HG03354 (cell line): ENCODE results near the gene LAMB4.
"Not testable (repeated sequence)": the region's sequence is repeated elsewhere in the genome, so short reads cannot be mapped to it uniquely, and the experiment has no call there.

ENCODE experiments used
- ATAC-seq: cut with Tn5 transposase; IDR thresholded peaks from one replicate; pipeline ENCODE4 v1.9.1; 2021; ENCODE audit warnings: mild to moderate bottlenecking; ENCODE audit not compliant: unreplicated experiment, poor library complexity, severe bottlenecking

Gene LAMB4

DNA sequence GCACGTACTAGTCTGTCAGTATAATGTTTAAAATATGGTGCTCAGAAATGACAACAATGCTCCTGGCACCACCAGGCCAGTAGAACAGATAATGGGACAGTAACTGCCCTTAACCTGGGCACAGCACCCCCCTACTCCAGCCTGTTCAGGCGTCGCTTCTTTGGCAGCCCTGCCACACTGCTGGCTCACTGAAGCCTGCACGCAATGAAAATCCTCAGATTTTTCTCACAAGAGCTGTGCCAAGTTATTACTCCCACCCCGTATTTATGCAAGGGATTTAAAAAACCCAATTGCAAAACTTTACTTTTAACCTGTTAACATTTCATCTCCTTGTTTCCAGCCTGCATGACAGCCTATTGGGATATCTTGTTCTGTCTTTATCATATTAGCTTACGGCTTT lies 70.6 kb downstream of the LAMB4 start:
- no peak for ATAC-seq

GRCh38 chr7:108057951-108058481 lies 72.1 kb downstream of the LAMB4 start:
- no peak for ATAC-seq

DNA sequence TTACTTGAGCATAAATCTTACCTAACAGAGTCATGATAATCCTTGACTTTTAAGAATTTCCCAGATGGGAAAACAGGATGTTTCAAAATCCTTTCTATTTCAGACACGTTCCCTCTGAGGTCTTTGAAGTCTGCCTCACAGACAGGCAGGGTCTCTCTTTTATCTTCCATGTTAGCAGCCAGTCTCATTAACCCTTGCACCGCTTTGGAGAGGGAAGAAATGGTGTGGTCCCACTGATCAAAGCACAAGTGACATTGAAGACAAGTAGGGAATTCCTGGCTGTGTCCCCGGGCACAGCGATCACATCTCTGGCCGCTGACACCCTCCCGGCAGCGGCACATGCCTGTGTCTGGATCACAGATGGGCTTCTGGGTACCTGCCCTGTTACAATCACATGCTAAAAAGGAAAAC lies 74.5 kb downstream of the LAMB4 start:
- ATAC-seq, result no peak

GRCh38 chr7:108054537-108054936 lies 75.6 kb downstream of the LAMB4 start:
- ATAC-seq, result no peak

GRCh38 chr7:108053250-108053649 lies 76.9 kb downstream of the LAMB4 start:
- ATAC-seq, result no peak

DNA sequence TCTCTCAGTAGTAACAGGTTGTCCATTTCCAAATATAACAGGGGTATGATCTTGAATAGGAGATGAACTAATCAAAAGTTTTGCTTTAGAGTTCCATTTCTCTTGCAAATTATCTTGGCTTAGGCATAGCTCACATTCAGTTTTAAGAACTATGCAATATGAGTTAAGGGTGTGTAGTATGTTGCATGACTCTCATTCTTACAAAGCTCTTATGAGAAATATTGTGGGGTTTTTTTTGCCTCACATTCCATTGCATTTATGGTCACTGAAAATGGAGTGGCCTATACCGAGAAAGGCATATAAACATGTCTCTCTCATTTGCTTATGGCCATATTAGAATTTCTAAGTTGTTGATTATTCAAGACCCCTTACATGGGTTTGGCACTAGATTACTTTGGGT lies 78.7 kb downstream of the LAMB4 start:
- no peak for ATAC-seq

DNA sequence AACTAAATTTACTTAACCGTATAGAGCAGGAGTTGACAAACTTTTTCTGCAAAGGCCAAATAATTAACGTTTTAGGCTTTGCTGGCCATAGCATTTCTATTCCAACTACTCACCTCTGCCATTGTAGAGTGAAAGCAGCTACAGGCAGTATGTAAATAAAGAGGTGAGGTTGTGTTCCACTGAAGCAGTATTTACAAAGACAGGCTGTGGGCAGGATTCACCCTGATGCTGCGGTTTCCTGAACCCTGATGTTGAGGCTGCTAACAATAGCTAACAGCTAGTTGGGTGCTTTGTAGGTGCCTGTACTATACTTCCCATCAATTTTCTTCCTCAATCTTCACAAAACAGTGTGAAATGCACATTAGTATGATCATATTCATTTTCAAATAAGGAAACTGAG lies 80.2 kb downstream of the LAMB4 start:
- no peak for ATAC-seq

GRCh38 chr7:108048422-108048821 lies 81.7 kb downstream of the LAMB4 start:
- ATAC-seq, result no peak

GRCh38 chr7:108046952-108047506 lies 83.1 kb downstream of the LAMB4 start:
- ATAC-seq, result no peak

GRCh38 chr7:108045669-108046068 lies 84.5 kb downstream of the LAMB4 start:
- no peak for ATAC-seq

GRCh38 chr7:108045154-108045553 lies 85.0 kb downstream of the LAMB4 start:
- no peak for ATAC-seq

DNA sequence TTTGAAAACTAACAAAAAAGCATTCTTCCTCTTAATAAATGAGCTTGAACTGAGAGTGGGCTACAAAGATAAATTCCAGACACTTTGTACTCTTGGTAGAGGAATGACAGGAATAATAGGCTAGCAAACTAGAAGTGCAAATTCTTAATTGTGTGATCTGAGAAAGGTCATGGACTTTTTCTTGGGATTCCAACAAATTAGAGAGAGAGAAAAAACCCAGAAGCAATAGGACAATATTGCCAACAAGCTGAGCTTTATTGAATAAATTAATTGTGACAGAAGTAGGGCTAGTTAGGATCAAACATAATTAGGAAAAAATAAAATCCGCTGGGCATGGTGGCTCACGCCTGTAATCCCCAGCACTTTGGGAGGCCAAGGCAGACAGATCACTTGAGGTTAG lies 85.8 kb downstream of the LAMB4 start:
- no peak for ATAC-seq

GRCh38 chr7:108038986-108039385 lies 91.2 kb downstream of the LAMB4 start:
- ATAC-seq, result no peak

GRCh38 chr7:108037741-108038140 lies 92.4 kb downstream of the LAMB4 start:
- ATAC-seq, result no peak

DNA sequence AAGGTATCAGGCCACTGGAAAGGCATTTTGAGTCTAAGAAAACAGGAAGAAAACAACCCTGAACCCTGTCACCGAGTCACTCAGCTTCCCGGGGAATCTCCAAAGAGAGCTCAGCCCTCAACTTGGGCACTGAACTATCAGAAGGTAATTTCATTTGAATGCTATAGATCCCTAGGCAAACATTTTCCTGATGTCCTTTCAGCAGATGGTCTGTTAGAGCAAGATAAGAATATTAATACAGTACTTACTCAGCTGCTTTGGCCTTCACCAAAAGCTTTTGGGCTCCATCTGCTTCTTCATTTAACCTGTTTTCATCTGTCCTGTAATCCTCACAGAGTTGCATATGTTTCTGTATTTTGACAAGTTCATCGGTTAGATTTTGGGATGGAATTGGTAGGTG lies 93.0 kb downstream of the LAMB4 start:
- no peak for ATAC-seq

DNA sequence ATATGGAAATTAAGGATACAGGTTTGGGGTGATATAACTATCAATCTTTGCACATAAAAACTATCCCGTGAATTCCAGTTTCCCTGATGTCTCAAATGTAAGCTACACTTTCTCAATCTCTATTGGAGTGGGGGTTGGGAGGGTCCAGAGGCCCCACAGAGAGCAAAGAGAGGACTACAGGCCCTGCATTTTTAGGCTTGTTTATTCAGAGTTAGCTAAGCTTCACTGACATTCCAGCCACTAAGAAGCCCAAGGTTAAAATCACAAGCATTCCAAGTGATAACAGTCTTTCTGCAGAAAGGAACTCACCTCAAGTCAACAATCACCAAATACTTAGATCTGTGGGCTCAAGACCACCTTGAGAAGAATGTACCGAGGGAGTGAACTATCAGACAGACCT lies 95.6 kb downstream of the LAMB4 start:
- ATAC-seq, result no peak

DNA sequence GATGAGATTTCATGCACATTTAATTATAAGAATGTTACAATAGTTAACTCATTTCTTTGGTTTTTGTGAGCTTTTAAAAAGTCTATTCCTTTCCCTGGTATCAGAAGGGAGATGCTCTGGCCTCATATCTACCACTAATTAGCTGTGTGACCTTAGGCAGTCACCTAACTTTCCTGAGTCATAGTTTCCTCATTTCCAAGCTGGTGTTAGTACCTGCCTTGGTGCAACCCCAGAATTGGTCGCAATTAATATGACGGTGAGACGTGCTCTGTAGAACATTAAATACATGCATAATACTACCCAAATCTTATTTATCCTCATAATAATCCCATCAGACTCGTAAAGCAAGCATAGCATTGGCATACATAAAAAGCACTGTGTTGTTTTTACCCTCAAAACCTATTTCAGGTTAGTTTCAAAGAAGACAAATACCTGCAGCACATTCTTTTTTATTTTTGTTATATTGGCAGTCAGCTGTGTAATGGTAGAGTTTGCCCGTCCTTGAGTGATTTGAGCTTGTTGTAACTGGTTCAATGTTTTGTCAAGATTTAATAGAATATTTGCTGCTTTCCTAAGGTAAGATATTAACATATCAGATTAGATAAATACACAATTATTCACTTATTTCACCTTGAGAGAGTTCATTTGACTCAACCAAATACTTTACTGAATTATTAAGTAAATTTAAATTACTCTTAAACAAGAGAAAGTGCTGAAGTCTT lies 96.2 kb downstream of the LAMB4 start:
- ATAC-seq, result no peak

GRCh38 chr7:108033309-108033708 lies 96.9 kb downstream of the LAMB4 start:
- not testable (repeated sequence) for ATAC-seq

- no peak for ATAC-seq
Observed at GRCh38 chr7:108030516-108030915, 99.6 kb downstream of the LAMB4 start.

DNA sequence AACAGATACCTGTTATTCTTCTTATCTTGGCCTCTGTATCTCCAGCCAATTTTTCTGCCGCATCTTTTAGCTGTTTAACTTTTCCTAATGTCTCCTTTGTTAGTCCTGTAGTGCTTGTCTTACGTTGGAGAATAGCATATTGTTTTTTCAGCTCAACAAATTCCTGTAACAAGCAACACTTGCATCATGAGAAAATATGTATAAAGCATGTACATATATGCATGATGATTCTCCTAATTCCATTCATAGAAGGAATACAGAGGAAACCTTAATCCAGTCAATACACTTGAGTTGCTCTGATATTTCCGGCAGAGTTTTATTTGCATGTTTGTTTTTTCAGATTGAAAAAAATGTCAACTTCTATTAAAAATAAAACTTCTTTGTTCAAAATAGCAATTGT lies 101.1 kb downstream of the LAMB4 start:
- no peak for ATAC-seq

DNA sequence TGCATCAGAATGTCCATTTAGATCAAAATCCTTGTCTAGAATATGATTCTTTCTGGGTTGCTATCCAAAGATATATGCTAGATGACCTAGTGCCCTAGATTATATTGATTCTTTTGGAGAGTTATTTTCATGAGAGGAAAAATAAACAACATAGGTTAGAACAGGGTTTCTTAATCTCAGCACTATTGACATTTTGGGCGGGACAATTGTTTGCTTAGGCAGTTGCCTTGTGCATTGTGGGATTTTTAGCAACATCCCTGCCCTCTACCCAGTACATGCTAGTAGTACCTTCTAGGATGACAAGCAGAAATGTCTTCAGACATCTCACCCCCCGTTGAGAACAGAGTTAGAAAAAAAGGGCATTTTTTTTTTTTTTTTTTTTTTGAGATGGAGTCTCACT lies 102.0 kb downstream of the LAMB4 start:
- ATAC-seq, result no peak

- no peak for ATAC-seq
Observed at GRCh38 chr7:108027239-108027638, 102.9 kb downstream of the LAMB4 start.
